IPS-20b (cell line): Measurements from ENCODE around the gene THEM5.

Source experiments
- H3K27ac ChIP-seq: one replicate; pipeline ENCODE4 v1.5.1; 2013; ENCODE audit warnings: low read length
- H3K27me3 ChIP-seq: 2 replicates; pipeline ENCODE4 v1.6.1; 2013; ENCODE audit warnings: mild to moderate bottlenecking, low read length, inconsistent platforms; ENCODE audit not compliant: insufficient read depth
- H3K36me3 ChIP-seq: 2 replicates; pipeline ENCODE4 v1.6.1; 2013; ENCODE audit warnings: low read depth, mild to moderate bottlenecking, inconsistent platforms, low read length, moderate library complexity; ENCODE audit not compliant: insufficient read depth
- H3K4me1 ChIP-seq: 2 replicates; pipeline ENCODE4 v1.6.1; 2013; ENCODE audit warnings: mild to moderate bottlenecking, control low read depth, inconsistent platforms, low read length, moderate library complexity; ENCODE audit not compliant: insufficient read depth
- H3K4me3 ChIP-seq: 2 replicates; pipeline ENCODE4 v1.5.1; 2013; ENCODE audit warnings: mild to moderate bottlenecking, low read length, inconsistent platforms
- H3K9ac ChIP-seq: 2 replicates; pipeline ENCODE4 v1.6.1; 2013; ENCODE audit warnings: low read depth, mild to moderate bottlenecking, inconsistent platforms, low read length, moderate library complexity
- H3K9me3 ChIP-seq: 2 replicates; pipeline ENCODE4 v1.6.1; 2013; ENCODE audit warnings: mild to moderate bottlenecking, low read depth, low read length, inconsistent platforms; ENCODE audit not compliant: insufficient read depth

THEM5 gene

DNA sequence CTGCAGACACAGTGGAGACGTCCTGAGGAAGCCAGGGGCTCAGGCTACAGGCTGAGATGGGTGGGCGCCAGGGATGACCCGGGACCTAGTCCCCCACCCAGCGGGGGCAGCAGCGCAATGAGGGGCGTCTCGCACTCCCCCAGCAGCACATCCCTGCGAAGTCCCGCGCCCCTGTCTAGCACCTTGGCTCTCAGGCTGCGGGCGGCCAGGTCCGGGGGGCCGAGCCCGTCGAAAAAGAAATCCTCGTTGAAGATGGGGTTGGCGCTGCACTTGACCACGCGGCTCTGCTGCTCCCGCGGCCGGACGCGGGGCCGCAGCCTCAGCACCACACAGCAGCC is 15.7 kb downstream of the THEM5 start:
- peaks cover 11% of the 10 kb centered on the region for H3K4me1 ChIP-seq
- no peaks in the 10 kb centered on the region for H3K9me3 ChIP-seq
- H3K36me3 ChIP-seq, result no peaks in the 10 kb centered on the region
- H3K9ac ChIP-seq, result no peak overlapping the region
- no peak overlapping the region for H3K27ac ChIP-seq
- peaks cover 49% of the 10 kb centered on the region for H3K27me3 ChIP-seq
- peak overlapping the region; percentile 83; the same call in 1 of the 2 replicates for H3K4me3 ChIP-seq

DNA sequence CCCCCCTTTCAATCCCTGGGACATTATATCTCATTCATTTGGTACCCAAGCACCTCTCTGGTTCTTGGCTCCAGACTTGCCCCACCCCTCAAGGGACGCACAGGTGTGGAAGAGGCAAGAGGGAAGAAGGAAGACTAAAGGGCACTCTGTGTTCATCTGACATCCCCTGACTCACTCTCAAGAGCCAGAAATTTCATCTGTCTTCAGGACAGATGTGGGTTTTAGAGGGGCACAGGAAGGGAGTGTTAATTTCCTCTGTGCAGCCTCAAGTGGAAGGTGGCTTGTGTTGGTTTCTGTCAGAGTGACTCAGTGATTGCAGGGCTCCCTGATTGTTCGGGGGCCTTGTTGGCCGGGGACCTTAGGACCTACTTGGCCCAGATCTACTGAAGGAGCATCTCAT is 16.3 kb downstream of the THEM5 start:
- Histone ChIP-seq H3K36me3 (no peaks in the 10 kb centered on the region), H3K9ac (no peak overlapping the region), H3K4me3 (no peak overlapping the region), H3K27ac (no peak overlapping the region), H3K4me1 (peaks cover 11% of the 10 kb centered on the region), H3K9me3 (no peaks in the 10 kb centered on the region), H3K27me3 (peaks cover 49% of the 10 kb centered on the region)

DNA sequence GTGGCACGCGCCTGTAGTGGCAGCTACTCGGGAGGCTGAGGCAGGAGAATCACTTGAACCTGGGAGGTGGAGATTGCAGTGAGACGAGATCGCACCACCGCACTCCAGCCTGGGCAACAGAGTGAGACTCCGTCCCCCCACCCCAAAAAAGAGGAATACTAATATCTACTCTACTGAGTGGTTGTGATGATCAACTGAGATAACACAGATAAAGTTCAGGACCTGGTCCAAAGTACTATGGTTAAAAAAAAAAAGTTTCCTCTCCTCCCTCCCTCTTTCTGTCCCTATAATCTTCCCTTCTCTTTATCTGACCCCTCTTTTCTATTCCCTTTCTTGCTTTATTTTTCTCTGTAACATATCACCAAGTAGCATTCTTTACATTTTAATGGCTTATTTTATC is 17.9 kb downstream of the THEM5 start:
- Histone ChIP-seq H3K27ac (no peak overlapping the region), H3K9me3 (no peaks in the 10 kb centered on the region), H3K27me3 (peaks cover 40% of the 10 kb centered on the region)

DNA sequence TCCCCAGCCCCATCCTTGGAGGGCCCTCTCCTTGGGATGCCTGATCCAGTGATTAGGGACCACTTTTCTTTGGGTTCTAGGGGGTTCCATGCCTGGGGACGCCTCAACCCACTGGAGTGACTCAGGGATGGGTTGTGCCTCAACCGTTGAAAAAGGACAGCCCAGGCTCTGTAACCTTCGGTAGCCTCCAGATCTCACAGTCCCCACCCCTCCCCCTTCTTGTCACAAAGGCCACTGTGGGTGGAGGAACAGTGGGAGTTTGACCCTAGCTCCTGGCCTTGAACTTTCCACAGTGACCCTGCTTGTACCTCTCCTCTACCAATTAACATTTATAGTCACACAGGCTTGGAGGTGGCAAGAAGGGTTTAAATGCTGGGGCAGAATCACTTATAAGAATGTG is 19.3 kb downstream of the THEM5 start:
- Histone ChIP-seq H3K4me3 (no peak overlapping the region), H3K9ac (no peak overlapping the region), H3K27me3 (peaks cover 28% of the 10 kb centered on the region), H3K9me3 (no peaks in the 10 kb centered on the region), H3K36me3 (no peaks in the 10 kb centered on the region), H3K27ac (no peak overlapping the region), H3K4me1 (peaks cover 12% of the 10 kb centered on the region)

More for the DNA sequence above, 17.9 kb downstream of the THEM5 start:
- H3K36me3 ChIP-seq, result no peaks in the 10 kb centered on the region
- no peak overlapping the region for H3K9ac ChIP-seq
- H3K4me3 ChIP-seq, result no peak overlapping the region
- peaks cover 6% of the 10 kb centered on the region for H3K4me1 ChIP-seq

DNA sequence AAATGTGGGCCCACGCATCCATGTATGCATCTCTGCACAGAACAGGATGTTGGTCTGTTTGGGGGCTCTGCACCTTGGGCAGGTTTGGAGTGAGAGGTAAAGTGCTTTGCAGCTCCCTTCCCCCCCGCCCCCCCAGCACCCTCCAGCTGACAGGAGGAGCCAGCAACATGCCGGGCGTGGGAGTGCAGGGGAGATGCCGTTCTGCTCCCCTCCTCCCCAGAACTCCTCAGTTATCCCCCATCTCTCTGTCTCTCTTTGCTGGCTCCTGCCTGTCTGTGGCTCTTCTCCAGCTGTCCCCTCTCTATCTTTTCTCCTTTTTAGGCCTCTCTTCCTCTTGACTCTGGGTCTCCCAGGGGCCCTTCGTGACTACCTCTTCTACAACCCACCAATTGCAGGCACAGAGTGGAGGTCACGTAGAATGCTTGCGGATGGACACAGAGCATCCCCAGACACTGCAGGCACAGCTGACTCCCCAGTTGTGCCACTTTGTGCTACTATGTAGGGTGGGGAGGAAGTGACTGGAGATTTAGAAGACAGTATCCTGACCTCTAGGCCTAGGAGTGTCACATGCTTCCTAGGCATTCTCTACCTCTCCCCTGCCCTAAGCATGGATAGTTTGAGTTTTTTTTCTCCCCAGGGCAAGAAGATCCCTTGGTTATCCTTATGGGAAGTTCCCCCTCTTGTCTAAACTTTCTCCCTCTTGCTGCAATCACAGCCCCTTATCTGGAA is 20.2 kb downstream of the THEM5 start:
- no peak overlapping the region for H3K27ac ChIP-seq
- no peak overlapping the region for H3K9ac ChIP-seq
- peaks cover 19% of the 10 kb centered on the region for H3K27me3 ChIP-seq
- H3K4me3 ChIP-seq, result no peak overlapping the region
- peaks cover 17% of the 10 kb centered on the region for H3K4me1 ChIP-seq
- H3K36me3 ChIP-seq, result no peaks in the 10 kb centered on the region
- no peaks in the 10 kb centered on the region for H3K9me3 ChIP-seq

DNA sequence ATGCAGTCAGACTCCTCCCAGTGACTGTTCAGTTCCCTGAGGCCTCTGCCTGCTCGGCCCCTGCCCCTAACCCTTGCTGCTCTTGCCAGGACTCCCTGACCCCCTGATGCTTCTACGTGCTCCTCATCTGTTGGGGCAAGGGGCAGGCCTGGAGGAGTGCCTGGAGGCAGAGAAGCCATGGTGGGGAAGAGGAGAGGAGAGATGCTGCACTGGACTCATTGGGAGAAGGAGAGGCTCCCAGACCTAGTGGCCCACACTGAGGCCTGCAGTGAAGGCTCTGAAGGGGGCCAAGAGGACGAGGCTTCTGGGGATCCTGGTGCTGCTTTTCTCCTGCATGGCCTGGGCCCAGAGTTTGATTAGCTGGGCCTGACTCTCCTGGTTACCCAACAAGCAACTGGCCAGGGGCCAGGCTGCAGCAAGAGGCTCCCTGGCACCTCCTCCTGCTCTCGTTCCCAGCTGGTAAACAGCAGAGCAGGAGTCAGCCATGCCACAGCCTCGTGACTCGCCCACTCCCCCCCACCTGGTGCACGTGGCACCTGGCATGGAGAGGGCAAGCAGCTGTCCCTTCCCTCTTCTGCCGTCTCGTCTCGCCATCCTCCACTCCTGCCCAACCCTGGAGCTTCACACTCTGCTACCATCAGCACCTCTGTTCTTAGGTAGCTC is 21.1 kb downstream of the THEM5 start:
- H3K9me3 ChIP-seq, result no peaks in the 10 kb centered on the region
- peaks cover 21% of the 10 kb centered on the region for H3K4me1 ChIP-seq
- H3K9ac ChIP-seq, result no peak overlapping the region
- no peak overlapping the region for H3K4me3 ChIP-seq
- no peak overlapping the region for H3K27ac ChIP-seq
- H3K27me3 ChIP-seq, result peaks cover 10% of the 10 kb centered on the region
- no peaks in the 10 kb centered on the region for H3K36me3 ChIP-seq

DNA sequence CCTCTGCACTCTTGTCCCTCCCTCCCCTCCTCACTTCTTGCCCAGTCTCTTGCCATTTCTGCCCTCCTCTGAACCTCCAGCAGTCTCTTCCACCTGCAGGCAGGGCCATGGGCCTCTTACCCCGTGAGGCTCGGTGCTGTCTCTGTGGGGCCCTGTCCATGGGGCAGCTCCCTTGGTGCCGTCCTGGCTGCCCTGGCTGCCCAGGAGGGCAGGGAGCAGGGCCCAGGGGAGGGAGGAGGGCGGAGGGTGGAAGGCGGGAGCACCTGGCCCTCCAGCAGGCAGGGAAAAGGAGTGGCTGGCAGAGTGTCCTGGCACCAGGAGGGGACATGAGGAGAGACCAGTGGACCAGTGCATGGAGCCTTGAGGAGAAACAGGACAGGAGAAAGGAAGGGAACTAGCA is 21.9 kb downstream of the THEM5 start, which contains the start of gene RORC:
TSS of gene RORC (minus strand) at position 198 of the 400 bp plus-strand sequence. CDS start at position 160, 38 bp downstream.
- no peak within 1 kb of the TSS for H3K27ac ChIP-seq
- H3K9ac ChIP-seq, result no peak within 1 kb of the TSS
- peaks cover 1% of the 10 kb centered on the region for H3K27me3 ChIP-seq
- H3K4me3 ChIP-seq, result no peak within 1 kb of the TSS
- peaks cover 21% of the 10 kb centered on the region for H3K4me1 ChIP-seq
- no peaks in the 10 kb centered on the region for H3K9me3 ChIP-seq
- no peaks in the 10 kb centered on the region for H3K36me3 ChIP-seq

DNA sequence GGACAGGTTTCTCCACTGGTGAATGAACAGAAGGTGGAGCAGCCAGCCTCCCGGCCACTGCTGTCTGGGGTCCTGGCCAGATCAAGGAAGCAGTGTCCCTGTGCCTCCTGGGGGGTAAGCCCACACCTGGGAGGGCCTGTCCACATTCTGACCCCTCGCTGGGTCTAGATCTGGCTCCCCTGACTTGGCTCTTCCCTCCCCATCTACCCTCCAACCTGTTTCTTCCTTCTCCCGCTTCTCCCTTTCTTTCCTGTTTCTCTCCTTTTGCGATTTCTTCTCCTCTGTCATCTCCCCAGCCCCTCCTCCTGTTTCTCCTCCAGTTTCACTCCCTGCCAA is 22.3 kb downstream of the THEM5 start:
- Histone ChIP-seq H3K36me3 (no peaks in the 10 kb centered on the region), H3K4me3 (no peak overlapping the region), H3K9me3 (no peaks in the 10 kb centered on the region), H3K9ac (no peak overlapping the region), H3K27ac (no peak overlapping the region), H3K4me1 (peaks cover 24% of the 10 kb centered on the region), H3K27me3 (no peaks in the 10 kb centered on the region)

DNA sequence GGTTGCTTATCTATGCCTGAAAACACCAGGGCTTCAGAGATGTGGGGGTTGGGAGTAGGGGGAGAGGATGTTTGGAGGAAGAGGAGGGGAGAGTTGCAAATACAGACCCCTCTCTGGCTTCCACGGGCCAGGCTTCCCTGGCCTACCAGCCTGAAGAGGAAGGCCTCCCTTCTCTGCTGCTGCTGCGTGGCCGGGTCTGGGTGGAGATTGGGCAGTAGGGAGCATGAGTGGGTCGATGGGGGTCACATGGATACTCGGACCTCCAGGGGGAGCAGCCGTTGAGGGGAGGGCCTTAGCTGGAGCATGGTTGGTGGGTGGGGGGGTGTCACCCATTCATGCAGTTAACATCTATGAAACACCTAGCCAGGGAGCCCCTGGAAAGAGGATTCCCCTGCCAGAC is 23.5 kb downstream of the THEM5 start:
- no peaks in the 10 kb centered on the region for H3K9me3 ChIP-seq
- H3K27ac ChIP-seq, result no peak overlapping the region
- H3K4me1 ChIP-seq, result peaks cover 28% of the 10 kb centered on the region
- H3K4me3 ChIP-seq, result no peak overlapping the region
- no peak overlapping the region for H3K9ac ChIP-seq
- no peaks in the 10 kb centered on the region for H3K27me3 ChIP-seq
- no peaks in the 10 kb centered on the region for H3K36me3 ChIP-seq

DNA sequence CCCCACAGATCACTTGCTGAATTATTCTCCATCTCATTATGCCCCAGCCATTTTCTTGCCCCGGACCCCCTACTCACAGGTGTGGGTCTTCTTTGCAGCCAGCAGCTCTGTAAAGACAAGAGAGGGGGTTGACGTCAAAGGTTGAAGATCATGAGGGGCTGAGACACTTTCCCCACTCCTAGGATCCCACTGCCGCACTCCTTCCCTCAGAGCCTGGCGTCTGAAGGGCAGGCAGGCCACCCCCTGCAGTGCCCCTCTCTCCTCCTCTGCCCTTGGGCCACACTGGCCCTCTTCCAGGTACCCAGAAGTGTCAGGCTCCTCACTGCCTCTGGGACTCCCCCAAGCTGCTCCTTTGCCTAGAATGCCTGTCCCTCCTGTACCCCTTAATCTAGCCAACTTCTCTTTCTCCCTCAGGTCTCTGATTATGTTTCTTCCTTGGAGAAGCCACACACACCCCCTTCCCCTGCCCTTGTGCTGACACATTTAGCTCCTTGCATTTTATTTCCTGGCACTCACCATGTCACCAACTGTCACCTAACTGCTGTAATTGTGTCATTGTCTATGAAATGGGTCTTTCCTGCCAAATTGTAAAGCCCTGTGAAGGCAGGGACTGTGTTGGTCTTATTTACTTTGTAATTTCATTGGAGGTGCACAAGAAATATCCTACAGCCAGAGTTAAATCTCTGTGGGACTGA is 24.0 kb downstream of the THEM5 start:
- no peak overlapping the region for H3K27ac ChIP-seq
- no peaks in the 10 kb centered on the region for H3K36me3 ChIP-seq
- peaks cover 28% of the 10 kb centered on the region for H3K4me1 ChIP-seq
- 0 out of 2 replicates have a peak overlapping the region, but pooled peaks have one; percentile 1 for H3K9ac ChIP-seq
- no peak overlapping the region for H3K4me3 ChIP-seq
- no peaks in the 10 kb centered on the region for H3K27me3 ChIP-seq
- H3K9me3 ChIP-seq, result no peaks in the 10 kb centered on the region

DNA sequence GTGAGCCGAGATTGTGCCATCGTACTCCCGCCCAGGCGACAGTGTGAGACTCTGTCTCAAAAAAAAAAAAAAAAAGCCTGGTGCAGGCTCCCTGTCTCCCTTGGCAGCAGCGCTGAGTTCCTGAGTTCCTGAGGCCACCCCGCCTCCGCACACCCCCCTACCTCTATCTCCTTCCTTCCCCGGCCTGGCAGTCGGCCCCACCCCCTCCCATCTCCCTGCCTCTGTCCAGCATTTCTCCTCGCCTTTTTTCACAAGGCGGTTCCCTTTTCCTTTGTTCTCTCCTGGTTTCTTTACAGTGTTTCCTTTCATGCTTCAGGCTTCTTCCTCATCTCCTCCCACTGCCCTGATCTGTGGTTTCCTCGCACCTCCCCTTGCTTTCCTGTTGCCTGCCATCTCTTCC is 24.6 kb downstream of the THEM5 start:
- no peak overlapping the region for H3K4me3 ChIP-seq
- no peaks in the 10 kb centered on the region for H3K27me3 ChIP-seq
- no peak overlapping the region for H3K27ac ChIP-seq
- 0 out of 2 replicates have a peak overlapping the region, but pooled peaks have one; percentile 1 for H3K9ac ChIP-seq
- no peaks in the 10 kb centered on the region for H3K9me3 ChIP-seq
- peaks cover 28% of the 10 kb centered on the region for H3K4me1 ChIP-seq
- H3K36me3 ChIP-seq, result no peaks in the 10 kb centered on the region

DNA sequence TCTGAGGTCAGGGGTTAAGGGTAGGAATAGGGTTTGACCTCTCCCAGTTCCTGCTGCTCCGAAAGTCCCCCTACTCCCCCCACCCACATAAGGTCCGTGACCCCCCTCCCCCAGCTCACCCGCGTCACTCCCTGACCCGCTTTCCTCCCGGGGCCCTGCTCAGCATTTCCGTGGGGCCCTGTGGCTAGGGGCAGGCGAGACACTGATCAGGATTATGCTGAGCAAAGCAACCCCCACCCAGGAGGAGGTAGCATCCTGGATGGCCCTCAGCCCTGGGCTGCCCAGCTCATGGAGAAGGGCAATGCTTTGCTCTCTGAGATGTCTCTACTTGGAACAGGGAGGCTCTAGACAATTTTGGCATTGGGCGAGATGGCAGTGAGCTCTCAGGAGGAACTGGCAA is 25.7 kb downstream of the THEM5 start:
- Histone ChIP-seq H3K27me3 (no peaks in the 10 kb centered on the region), H3K9ac (no peak overlapping the region), H3K27ac (no peak overlapping the region)

More for the DNA sequence above, 25.7 kb downstream of the THEM5 start:
- Histone ChIP-seq H3K9me3 (no peaks in the 10 kb centered on the region), H3K4me3 (no peak overlapping the region), H3K4me1 (peaks cover 30% of the 10 kb centered on the region), H3K36me3 (no peaks in the 10 kb centered on the region)
